Neural crest cell (in vitro differentiated cells): Measurements from ENCODE around the gene PITHD1. TPM values are rescaled to one million over a fixed set of nuclear protein-coding genes. Genes with fewer than 3 reads are reported as not detected.

Source experiments
- DNase-seq: peaks from one replicate; pipeline ENCODE4 v3.0.0; 2021; ENCODE audit warnings: low read depth, mixed read lengths, low spot score
- H3K27ac Mint-ChIP-seq: one replicate; pipeline ENCODE4 v1.8.0; 2021; ENCODE audit warnings: mild to moderate bottlenecking, mixed read lengths; ENCODE audit not compliant: unreplicated experiment
- H3K27me3 Mint-ChIP-seq: 2 replicates; pipeline ENCODE4 v1.8.0; 2021; ENCODE audit warnings: low read depth, mild to moderate bottlenecking, mixed read lengths
- H3K36me3 Mint-ChIP-seq: 2 replicates; pipeline ENCODE4 v1.8.0; 2021; ENCODE audit warnings: low read depth, mild to moderate bottlenecking, mixed read lengths
- H3K4me1 Mint-ChIP-seq: 2 replicates; pipeline ENCODE4 v1.8.0; 2021; ENCODE audit warnings: mixed read lengths
- H3K4me3 Mint-ChIP-seq: one replicate; pipeline ENCODE4 v1.8.0; 2021; ENCODE audit warnings: mild to moderate bottlenecking, mixed read lengths
- H3K9me3 Mint-ChIP-seq: 2 replicates; pipeline ENCODE4 v1.8.0; 2021; ENCODE audit warnings: mixed read lengths
- total RNA-seq: library from RNA; stranded (reverse); gene quantifications from 2 replicates; pipeline ENCODE4 v1.2.1, GENCODE V29; 2021
- TF ChIP-seq, protein P1 (sequence below): fragments of 200-600 bp; sonication (generic); conservative IDR thresholded peaks from 2 replicates; pipeline ENCODE4 v1.5.0; 2021; ENCODE audit warnings: antibody characterized with exemption, mild to moderate bottlenecking

Gene PITHD1
- total RNA-seq, 1 donor from 2014 or later, result 57.5 TPM

DNA sequence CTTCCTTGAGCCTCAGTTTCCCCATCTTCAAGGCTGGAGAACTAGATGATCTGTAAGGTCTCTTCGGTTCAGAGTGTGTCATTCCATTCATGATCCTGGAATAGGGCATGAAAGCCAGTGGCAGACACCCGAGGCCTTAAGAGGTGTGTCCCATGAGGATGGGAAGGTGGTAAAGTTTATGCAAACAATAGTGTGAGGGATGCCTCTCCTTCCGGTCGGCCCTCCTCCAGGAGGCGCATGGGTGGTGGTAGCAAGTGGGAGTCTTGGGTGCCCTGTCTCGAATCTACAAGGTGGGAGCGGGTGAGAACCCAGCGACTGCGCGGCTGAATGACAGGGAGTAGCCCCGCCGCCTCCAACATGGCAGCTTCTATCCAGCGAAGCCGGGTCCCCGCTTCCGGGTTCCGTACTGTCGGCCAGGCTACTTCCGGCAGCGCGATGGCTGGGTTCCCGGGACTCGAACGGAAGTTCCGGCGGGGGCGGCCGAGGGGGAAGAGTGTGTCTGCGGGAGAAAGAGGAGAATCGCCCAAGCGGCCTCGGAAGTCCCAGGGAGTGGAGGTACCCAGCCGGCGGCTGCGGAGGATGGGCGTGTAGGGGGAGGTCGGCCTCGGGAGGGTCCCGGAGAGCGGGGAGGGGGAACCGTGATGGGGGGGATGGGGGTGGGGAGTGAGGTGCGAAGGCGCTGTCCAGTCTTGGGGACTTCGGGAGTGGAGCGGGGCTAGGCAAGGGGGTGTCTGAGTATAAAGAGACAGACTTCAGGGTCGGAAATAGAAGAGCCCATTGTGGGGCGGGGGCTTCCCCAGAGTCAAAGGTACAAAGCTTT lies 12.7 kb downstream of the PITHD1 start, which contains the start of gene LYPLA2:
Gene LYPLA2, plus strand, starts transcription at position 450 of the 820 bp plus-strand sequence. CDS start 1,538 bp downstream, outside the sequence.
- no peaks in the 10 kb centered on the region for H3K9me3 Mint-ChIP-seq
- peaks cover 18% of the 10 kb centered on the region for H3K4me1 Mint-ChIP-seq

DNA sequence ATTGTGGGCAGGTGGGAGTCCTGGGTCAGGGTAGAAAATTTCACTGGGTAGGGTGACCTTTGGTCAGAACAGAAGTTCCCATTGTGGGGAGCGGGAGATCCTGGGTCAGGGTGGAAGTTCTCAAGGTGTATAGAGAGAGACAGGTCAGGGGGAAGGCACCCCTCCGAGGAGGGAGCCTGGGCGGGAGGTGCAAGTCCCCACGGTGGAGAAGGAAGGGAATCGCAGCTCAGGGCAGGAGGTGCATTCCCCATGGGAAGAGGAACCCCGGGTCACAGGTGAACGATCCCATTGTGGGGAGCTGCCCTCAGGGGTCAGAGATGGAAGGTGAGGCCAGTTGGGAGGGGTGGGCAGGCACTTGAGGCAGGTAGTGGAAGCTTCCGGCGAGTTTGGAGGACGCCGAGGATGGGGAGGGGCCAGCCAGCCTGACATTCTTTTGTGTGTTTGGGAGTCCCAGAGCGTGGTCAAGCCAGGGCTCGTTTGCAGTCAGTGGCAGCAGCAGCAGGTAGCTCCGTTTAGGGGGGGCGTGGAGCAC lies 13.4 kb downstream of the PITHD1 start:
- peak overlapping the region; percentile 99 for H3K4me3 Mint-ChIP-seq
- H3K9me3 Mint-ChIP-seq, result no peaks in the 10 kb centered on the region
- H3K36me3 Mint-ChIP-seq, result peaks cover 10% of the 10 kb centered on the region
- TF ChIP-seq, protein P1, sequence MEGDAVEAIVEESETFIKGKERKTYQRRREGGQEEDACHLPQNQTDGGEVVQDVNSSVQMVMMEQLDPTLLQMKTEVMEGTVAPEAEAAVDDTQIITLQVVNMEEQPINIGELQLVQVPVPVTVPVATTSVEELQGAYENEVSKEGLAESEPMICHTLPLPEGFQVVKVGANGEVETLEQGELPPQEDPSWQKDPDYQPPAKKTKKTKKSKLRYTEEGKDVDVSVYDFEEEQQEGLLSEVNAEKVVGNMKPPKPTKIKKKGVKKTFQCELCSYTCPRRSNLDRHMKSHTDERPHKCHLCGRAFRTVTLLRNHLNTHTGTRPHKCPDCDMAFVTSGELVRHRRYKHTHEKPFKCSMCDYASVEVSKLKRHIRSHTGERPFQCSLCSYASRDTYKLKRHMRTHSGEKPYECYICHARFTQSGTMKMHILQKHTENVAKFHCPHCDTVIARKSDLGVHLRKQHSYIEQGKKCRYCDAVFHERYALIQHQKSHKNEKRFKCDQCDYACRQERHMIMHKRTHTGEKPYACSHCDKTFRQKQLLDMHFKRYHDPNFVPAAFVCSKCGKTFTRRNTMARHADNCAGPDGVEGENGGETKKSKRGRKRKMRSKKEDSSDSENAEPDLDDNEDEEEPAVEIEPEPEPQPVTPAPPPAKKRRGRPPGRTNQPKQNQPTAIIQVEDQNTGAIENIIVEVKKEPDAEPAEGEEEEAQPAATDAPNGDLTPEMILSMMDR, result no peak
- H3K27me3 Mint-ChIP-seq, result peaks cover 3% of the 10 kb centered on the region
- peak overlapping the region; percentile 91 for H3K27ac Mint-ChIP-seq
- H3K4me1 Mint-ChIP-seq, result peaks cover 18% of the 10 kb centered on the region
- no peak for DNase-seq

More for the DNA sequence above, 12.7 kb downstream of the PITHD1 start, which contains the start of gene LYPLA2:
- peaks cover 14% of the 10 kb centered on the region for H3K36me3 Mint-ChIP-seq
- H3K27me3 Mint-ChIP-seq, result peaks cover 3% of the 10 kb centered on the region
- TF ChIP-seq, protein P1, result no peak
- peak; percentile 86 for DNase-seq
- H3K4me3 Mint-ChIP-seq, result peak within 1 kb of the TSS; percentile 99
- H3K27ac Mint-ChIP-seq, result peak within 1 kb of the TSS; percentile 91

DNA sequence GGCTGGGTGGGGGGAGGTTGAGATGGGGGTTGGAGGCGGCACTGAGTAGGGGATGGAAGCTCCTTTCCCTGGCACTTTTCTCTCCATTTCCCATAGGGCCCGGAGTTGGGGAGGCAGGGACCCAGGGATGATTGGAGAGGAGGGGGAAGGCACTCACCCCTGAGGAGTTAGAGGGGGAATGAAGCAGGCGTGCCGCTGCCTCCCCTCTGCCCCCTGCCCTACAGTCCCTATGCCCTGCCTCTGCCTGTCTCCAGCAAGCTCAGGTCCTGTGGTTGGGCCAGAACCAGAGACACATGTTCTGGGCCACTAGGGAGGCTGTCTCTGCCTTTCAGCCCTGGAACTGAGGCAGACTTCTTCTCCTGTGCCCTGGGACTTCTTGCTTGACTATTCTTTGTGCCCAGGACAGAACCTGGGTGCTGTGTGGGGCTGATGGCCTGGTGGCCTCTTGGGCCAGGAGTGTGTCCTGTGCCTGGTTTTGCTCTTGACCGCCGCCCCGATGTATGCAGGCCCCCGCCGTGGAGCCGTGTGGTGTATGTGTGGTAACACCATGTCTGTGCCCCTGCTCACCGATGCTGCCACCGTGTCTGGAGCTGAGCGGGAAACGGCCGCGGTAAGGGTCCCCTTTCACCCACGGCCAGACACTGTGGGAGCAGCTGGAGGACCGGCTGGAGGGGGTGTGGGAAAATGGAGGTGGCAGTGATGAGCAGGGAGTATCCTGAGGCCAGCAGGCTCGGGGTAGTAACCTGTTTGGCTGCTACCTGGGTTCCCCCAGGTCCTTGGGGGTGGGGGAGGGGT lies 14.1 kb downstream of the PITHD1 start:
- TF ChIP-seq, protein P1, result no peak
- peaks cover 3% of the 10 kb centered on the region for H3K27me3 Mint-ChIP-seq
- peak overlapping the region; percentile 99 for H3K4me3 Mint-ChIP-seq
- peaks cover 7% of the 10 kb centered on the region for H3K36me3 Mint-ChIP-seq
- H3K9me3 Mint-ChIP-seq, result no peaks in the 10 kb centered on the region
- peaks cover 18% of the 10 kb centered on the region for H3K4me1 Mint-ChIP-seq
- DNase-seq, result no peak
- H3K27ac Mint-ChIP-seq, result no peak overlapping the region

DNA sequence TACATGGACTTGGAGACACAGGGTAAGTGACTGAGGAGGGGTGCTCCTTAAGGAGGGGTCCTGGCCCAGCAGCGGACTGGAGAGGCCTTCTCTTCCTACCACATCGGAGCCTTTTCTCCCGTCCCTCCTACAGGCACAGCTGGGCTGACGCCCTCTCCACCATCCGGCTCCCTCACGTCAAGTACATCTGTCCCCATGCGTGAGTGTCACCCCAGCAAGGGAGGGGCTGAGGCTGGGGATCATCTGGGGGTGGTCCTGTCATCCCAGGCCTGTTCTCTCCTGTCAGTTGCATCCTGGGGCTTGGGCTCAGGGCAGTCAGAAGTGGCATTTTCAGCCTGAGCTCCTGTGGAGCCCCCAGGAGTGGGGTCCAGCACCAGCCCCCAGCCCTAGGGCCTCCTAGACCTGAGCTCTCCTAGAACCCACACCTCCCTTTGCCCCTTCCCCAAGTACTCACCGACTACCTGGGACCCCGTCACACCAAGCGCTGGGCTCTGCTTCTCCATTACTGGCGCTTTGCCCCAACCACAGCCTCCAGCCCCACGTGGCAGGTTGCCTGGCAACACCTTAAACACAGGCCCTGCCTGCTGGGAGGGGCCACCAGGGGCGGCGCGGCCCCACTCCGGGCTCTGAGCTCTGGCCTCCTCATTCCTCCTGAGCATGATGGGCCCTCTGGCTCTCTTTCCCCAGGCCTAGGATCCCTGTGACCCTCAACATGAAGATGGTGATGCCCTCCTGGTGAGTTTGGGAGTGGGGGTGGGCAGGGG lies 15.0 kb downstream of the PITHD1 start:
- H3K36me3 Mint-ChIP-seq, result peaks cover under 1% of the 10 kb centered on the region
- peak overlapping the region; percentile 41 for H3K4me3 Mint-ChIP-seq
- peaks cover 3% of the 10 kb centered on the region for H3K27me3 Mint-ChIP-seq
- TF ChIP-seq, protein P1, result no peak
- H3K27ac Mint-ChIP-seq, result no peak overlapping the region
- H3K4me1 Mint-ChIP-seq, result peaks cover 18% of the 10 kb centered on the region
- no peak for DNase-seq
- no peaks in the 10 kb centered on the region for H3K9me3 Mint-ChIP-seq
